Esophagus muscularis mucosa (tissue), 3 donors: ENCODE measurements around the gene NT5C.

Experiments
- CTCF ChIP-seq, 3 experiments: fragments of 200-600 bp in 2 of 3; fragments of 450-650 bp in 1 of 3; sonication (generic) in 2 of 3; IDR thresholded peaks; one replicate each; pipeline ENCODE4 v1.5.1; 2017 to 2019; ENCODE audit warnings: antibody characterized with exemption in 3 of 3, mild to moderate bottlenecking in 2 of 3, moderate library complexity in 1 of 3
- POLR2A ChIP-seq: fragments of 450-650 bp; IDR thresholded peaks from one replicate; pipeline ENCODE4 v1.6.1; 2017; ENCODE audit warnings: antibody characterized with exemption, moderate library complexity, mild to moderate bottlenecking, low read depth

- TF ChIP-seq CTCF (IDR thresholded peaks at IDR 0.05) (no peak), POLR2A (no peak)
These were observed 47.4 kb downstream of the NT5C start for GRCh38 chr17:75084039-75084660.
